HepG2 (cell line): ENCODE data around the gene LECT2. TPM values are rescaled to one million over a fixed set of nuclear protein-coding genes. Genes with fewer than 3 reads are reported as not detected.

Experiments used
- ATAC-seq: fragments of 200-7000 bp; cut with Tn5 transposase; 3 replicates; pipeline ENCODE4 v1.9.1; 2020; ENCODE audit warnings: mild to moderate bottlenecking, moderate library complexity
- BruUV-seq: library from RNA; stranded (reverse); fragments of 400-500 nt; replicated peaks from 2 replicates; lab custom pipeline; 2021; lab: Mats Ljungman, UMichigan
- CTCF ChIA-PET: fragments of 300-600 bp; formaldehyde crosslinking; extraction: SDS; loops from one replicate; lab custom pipeline; 2021; ENCODE audit warnings: low total read pairs, inconsistent platforms, low intra/inter-chr PET ratio; lab: Yijun Ruan, JAX
- POLR2A ChIA-PET: fragments of 350-600 bp; sonication (Branson Sonifier 250); formaldehyde crosslinking; loops from one replicate; lab custom pipeline; 2020; ENCODE audit warnings: antibody characterized with exemption, inconsistent platforms; lab: Yijun Ruan, JAX
- DNase-seq: peaks from one replicate; pipeline ENCODE4 v3.0.0-alpha.2; 2015; ENCODE audit warnings: low spot score
- FAIRE-seq: peaks from 3 replicates; lab custom pipeline; 2011; peaks lifted over from hg19 to GRCh38; lab: Jason Lieb, UNC
- H2AFZ ChIP-seq: one replicate; pipeline ENCODE4 v1.6.1; 2011; ENCODE audit warnings: low read length, inconsistent platforms
- H3K27ac ChIP-seq: fragments of 300-600 bp; 3 replicates; pipeline ENCODE4 v1.8.0; 2011; ENCODE audit warnings: mixed run types, mild to moderate bottlenecking, mixed read lengths, low read length, inconsistent platforms; ENCODE audit not compliant: insufficient read depth; ENCODE audit errors: extremely low read length
- H3K27me3 ChIP-seq, 2 experiments: fragments of 200-600 bp in 1 of 2; 2 replicates in 1 of 2; 3 replicates in 1 of 2; pipeline versions ENCODE4 v1.6.0 to v1.8.0; 2011; ENCODE audit warnings: low read length in 2 of 2, mild to moderate bottlenecking in 2 of 2, moderate library complexity in 2 of 2, inconsistent platforms in 1 of 2; ENCODE audit not compliant: insufficient read depth in 2 of 2, control insufficient read depth in 1 of 2
- H3K36me3 ChIP-seq, 2 experiments: fragments of 200-600 bp in 1 of 2; replicated peaks in 1 of 2; 2 replicates in 1 of 2; 3 replicates in 1 of 2; pipeline versions ENCODE4 v1.5.1 to v1.8.0; 2011; ENCODE audit warnings: low read length in 2 of 2, inconsistent platforms in 1 of 2; ENCODE audit not compliant: insufficient read depth in 2 of 2, control insufficient read depth in 1 of 2
- H3K4me1 ChIP-seq: 2 replicates; pipeline ENCODE4 v1.5.1; 2012; ENCODE audit warnings: low read length, inconsistent platforms; ENCODE audit not compliant: insufficient read depth
- H3K4me2 ChIP-seq: 2 replicates; pipeline ENCODE4 v1.6.0; 2011; ENCODE audit warnings: low read depth, low read length, inconsistent platforms
- H3K4me3 ChIP-seq, 3 experiments: fragments of 200-600 bp in 1 of 3; sonication (generic), shearing (Covaris generic) in 1 of 3; replicated peaks in 1 of 3; 2 replicates each; pipeline ENCODE4 v1.5.1; 2011 to 2016; ENCODE audit warnings: low read length in 3 of 3, inconsistent platforms in 2 of 3, low read depth in 2 of 3, mild to moderate bottlenecking in 2 of 3, control low read depth in 1 of 3, mixed read lengths in 1 of 3; ENCODE audit not compliant: insufficient read depth in 1 of 3
- H3K79me2 ChIP-seq: one replicate; pipeline ENCODE4 v1.6.1; 2011; ENCODE audit warnings: low read length, inconsistent platforms; ENCODE audit not compliant: insufficient read depth
- H3K9ac ChIP-seq: 2 replicates; pipeline ENCODE4 v1.6.0; 2011; ENCODE audit warnings: mild to moderate bottlenecking, low read depth, low read length, inconsistent platforms; ENCODE audit not compliant: insufficient read depth
- H3K9me3 ChIP-seq: 2 replicates; pipeline ENCODE4 v1.5.1; 2012; ENCODE audit warnings: mild to moderate bottlenecking, low read length
- H4K20me1 ChIP-seq: 2 replicates; pipeline ENCODE4 v1.6.0; 2011; ENCODE audit warnings: inconsistent platforms, mild to moderate bottlenecking, low read length, moderate library complexity; ENCODE audit not compliant: insufficient read depth
- ZNF687 ChIP-seq: sonication (generic); formaldehyde crosslinking; IDR thresholded peaks from 2 replicates; pipeline ENCODE4 v1.5.1; 2020; ENCODE audit warnings: mild to moderate bottlenecking, missing genetic modification reagents, moderate library complexity
- WGBS: methylation state at CpG from one replicate; pipeline ENCODE4 v1.1.6; 2017; ENCODE audit warnings: low lambda C conversion rate; 5-methylcytosine and 5-hydroxymethylcytosine counted together
- in situ Hi-C: cut with HindIII; loops from 2 replicates; pipeline ENCODE4 v1.10.0; 2017; ENCODE audit warnings: low pct_unique_long_range_greater_than_20kb; ENCODE audit not compliant: extremely low pct_ligation_motif_present
- intact Hi-C: fragments of 100-400 bp; cut with micrococcal nuclease; formaldehyde crosslinking; loops from one replicate; pipeline ENCODE4 v1.10.0; 2022; ENCODE audit not compliant: unreplicated experiment
- polyA plus RNA-seq, 8 experiments: library from polyadenylated mRNA; depleted of rRNA in 3 of 8; stranded (reverse) in 7 of 8; unstranded in 1 of 8; fragments of >200 nt; fragmentation: Illumina TruSeq in 4 of 8; extraction: Trizol in 4 of 8; gene quantifications; 2 replicates each; pipeline versions ENCODE4 v1.2.1 to v1.2.3, GENCODE V29; 2011 to 2016; ENCODE audit warnings: low read depth in 4 of 8, missing spikeins in 1 of 8, mixed read lengths in 1 of 8; ENCODE audit not compliant: insufficient read depth in 1 of 8
- total RNA-seq, 5 experiments: library from RNA; depleted of rRNA; stranded (reverse); fragments of >200 nt; fragmentation: Illumina TruSeq; extraction: Trizol; gene quantifications; 2 replicates each; pipeline ENCODE4 v1.2.3, GENCODE V29; 2016; ENCODE audit warnings: low read depth in 1 of 5
- TF ChIP-seq, protein P1 (sequence below): sonication (generic); formaldehyde crosslinking; IDR thresholded peaks from 2 replicates; pipeline ENCODE4 v1.5.0; 2020; ENCODE audit warnings: mild to moderate bottlenecking, missing genetic modification reagents, moderate library complexity
- TF ChIP-seq, protein P2 (sequence below): sonication (generic); formaldehyde crosslinking; IDR thresholded peaks from 2 replicates; pipeline ENCODE4 v1.4.0; 2020; ENCODE audit warnings: missing genetic modification reagents
- TF ChIP-seq, protein P3 (sequence below): sonication (generic); formaldehyde crosslinking; IDR thresholded peaks from 2 replicates; pipeline ENCODE4 v1.8.1; 2023; ENCODE audit warnings: missing genetic modification reagents, inconsistent platforms, borderline replicate concordance

Gene LECT2
- total and polyA plus RNA-seq, 2 of the 13 experiments (the other 11 are each of a cell fraction or from before 2014, with no cell fraction given), result not detected

- ChIA-PET POLR2A (no interaction called here), CTCF (no interaction called here)
- WGBS, result 98% methylated on average over 17 of the region's 17 CpGs
- H3K79me2 ChIP-seq, result no peaks in the 10 kb centered on the region
- TF ChIP-seq ZNF687 (CRISPR knock-in tag), result peak; percentile 28; the same call in 1 of the 2 replicates
- TF ChIP-seq, protein P1, sequence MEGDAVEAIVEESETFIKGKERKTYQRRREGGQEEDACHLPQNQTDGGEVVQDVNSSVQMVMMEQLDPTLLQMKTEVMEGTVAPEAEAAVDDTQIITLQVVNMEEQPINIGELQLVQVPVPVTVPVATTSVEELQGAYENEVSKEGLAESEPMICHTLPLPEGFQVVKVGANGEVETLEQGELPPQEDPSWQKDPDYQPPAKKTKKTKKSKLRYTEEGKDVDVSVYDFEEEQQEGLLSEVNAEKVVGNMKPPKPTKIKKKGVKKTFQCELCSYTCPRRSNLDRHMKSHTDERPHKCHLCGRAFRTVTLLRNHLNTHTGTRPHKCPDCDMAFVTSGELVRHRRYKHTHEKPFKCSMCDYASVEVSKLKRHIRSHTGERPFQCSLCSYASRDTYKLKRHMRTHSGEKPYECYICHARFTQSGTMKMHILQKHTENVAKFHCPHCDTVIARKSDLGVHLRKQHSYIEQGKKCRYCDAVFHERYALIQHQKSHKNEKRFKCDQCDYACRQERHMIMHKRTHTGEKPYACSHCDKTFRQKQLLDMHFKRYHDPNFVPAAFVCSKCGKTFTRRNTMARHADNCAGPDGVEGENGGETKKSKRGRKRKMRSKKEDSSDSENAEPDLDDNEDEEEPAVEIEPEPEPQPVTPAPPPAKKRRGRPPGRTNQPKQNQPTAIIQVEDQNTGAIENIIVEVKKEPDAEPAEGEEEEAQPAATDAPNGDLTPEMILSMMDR (CRISPR knock-in tag), result peak; percentile 10; the same call in 1 of the 2 replicates
- TF ChIP-seq, protein P2, sequence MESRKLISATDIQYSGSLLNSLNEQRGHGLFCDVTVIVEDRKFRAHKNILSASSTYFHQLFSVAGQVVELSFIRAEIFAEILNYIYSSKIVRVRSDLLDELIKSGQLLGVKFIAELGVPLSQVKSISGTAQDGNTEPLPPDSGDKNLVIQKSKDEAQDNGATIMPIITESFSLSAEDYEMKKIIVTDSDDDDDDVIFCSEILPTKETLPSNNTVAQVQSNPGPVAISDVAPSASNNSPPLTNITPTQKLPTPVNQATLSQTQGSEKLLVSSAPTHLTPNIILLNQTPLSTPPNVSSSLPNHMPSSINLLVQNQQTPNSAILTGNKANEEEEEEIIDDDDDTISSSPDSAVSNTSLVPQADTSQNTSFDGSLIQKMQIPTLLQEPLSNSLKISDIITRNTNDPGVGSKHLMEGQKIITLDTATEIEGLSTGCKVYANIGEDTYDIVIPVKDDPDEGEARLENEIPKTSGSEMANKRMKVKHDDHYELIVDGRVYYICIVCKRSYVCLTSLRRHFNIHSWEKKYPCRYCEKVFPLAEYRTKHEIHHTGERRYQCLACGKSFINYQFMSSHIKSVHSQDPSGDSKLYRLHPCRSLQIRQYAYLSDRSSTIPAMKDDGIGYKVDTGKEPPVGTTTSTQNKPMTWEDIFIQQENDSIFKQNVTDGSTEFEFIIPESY (CRISPR knock-in tag), result peak; percentile 96
- TF ChIP-seq, protein P3, sequence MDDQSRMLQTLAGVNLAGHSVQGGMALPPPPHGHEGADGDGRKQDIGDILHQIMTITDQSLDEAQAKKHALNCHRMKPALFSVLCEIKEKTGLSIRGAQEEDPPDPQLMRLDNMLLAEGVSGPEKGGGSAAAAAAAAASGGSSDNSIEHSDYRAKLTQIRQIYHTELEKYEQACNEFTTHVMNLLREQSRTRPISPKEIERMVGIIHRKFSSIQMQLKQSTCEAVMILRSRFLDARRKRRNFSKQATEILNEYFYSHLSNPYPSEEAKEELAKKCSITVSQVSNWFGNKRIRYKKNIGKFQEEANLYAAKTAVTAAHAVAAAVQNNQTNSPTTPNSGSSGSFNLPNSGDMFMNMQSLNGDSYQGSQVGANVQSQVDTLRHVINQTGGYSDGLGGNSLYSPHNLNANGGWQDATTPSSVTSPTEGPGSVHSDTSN (CRISPR knock-in tag), result no peak
- intact Hi-C loops, result no loop called here
- no peak overlapping the region for H2AFZ ChIP-seq
- H3K4me3 ChIP-seq, result no peak overlapping the region
- in situ Hi-C loops, result no loop called here
- no peaks in the 10 kb centered on the region for H3K9me3 ChIP-seq
- H3K4me2 ChIP-seq, result no peak overlapping the region
- DNase-seq (no peak), ATAC-seq (no peak), FAIRE-seq (no peak)
- no peaks in the 10 kb centered on the region for H3K27me3 ChIP-seq
- H3K36me3 ChIP-seq, result no peaks in the 10 kb centered on the region
- H3K4me1 ChIP-seq, result peaks cover 43% of the 10 kb centered on the region
- H3K27ac ChIP-seq, result no peak overlapping the region
- no peaks in the 10 kb centered on the region for H4K20me1 ChIP-seq
- no TSS peak for BruUV-seq
- H3K9ac ChIP-seq, result no peak overlapping the region
Measured at GRCh38 chr5:135977375-135977928, 22.7 kb upstream of the LECT2 start.
